ENCODE measurements around the gene ZNF831.

The ZNF831 gene

GRCh38 chr20:59157961-59158541, 5.6 kb upstream of the ZNF831 start:
- peak overlapping the region in 1 of 2 donors; percentile 7 for H3K27ac ChIP-seq
- no peak overlapping the region for H3K4me3 ChIP-seq
- no peak for DNase-seq (ENCODE audit: low spot score)
- no peak for TF ChIP-seq CTCF (IDR thresholded peaks at IDR 0.05)

- no peak for DNase-seq (ENCODE audit: low spot score)
- no peak for TF ChIP-seq CTCF (IDR thresholded peaks at IDR 0.05)
- H3K4me3 ChIP-seq, result no peak overlapping the region
- H3K27ac ChIP-seq, result no peak overlapping the region
These were observed 4.9 kb upstream of the ZNF831 start for GRCh38 chr20:59158673-59159072.

GRCh38 chr20:59159091-59159490, 4.5 kb upstream of the ZNF831 start:
- H3K4me3 ChIP-seq, result no peak overlapping the region
- TF ChIP-seq CTCF (IDR thresholded peaks at IDR 0.05), result no peak
- H3K27ac ChIP-seq, result no peak overlapping the region
- no peak for DNase-seq (ENCODE audit: low spot score)

GRCh38 chr20:59159493-59160376, 3.9 kb upstream of the ZNF831 start:
- Histone ChIP-seq H3K27ac (no peak overlapping the region), H3K4me3 (no peak overlapping the region)
- no peak for DNase-seq (ENCODE audit: low spot score)
- no peak for TF ChIP-seq CTCF (IDR thresholded peaks at IDR 0.05)

- no peak overlapping the region for H3K27ac ChIP-seq
- no peak overlapping the region for H3K4me3 ChIP-seq
- DNase-seq (ENCODE audit: low spot score), result no peak
- no peak for TF ChIP-seq CTCF (IDR thresholded peaks at IDR 0.05)
These were observed 3.1 kb upstream of the ZNF831 start for GRCh38 chr20:59160389-59161115.

GRCh38 chr20:59161721-59162120, 1.9 kb upstream of the ZNF831 start:
- Histone ChIP-seq H3K4me3 (no peak overlapping the region), H3K27ac (no peak overlapping the region)
- TF ChIP-seq CTCF (IDR thresholded peaks at IDR 0.05), result no peak
- DNase-seq (ENCODE audit: low spot score), result no peak
